Stimulated activated CD4-positive, alpha-beta T cell treated with anti-CD3 and anti-CD28 coated beads, Interleukin-12 subunit alpha, Interleukin-12 subunit beta, amount 100 ng/mL, for 24 hours (primary cell): ENCODE data around the gene MMP27.
A peak's percentile ranks its signal among the peaks of the same experiment; 100 is the strongest.

Experiments used
- DNase-seq, 2 experiments: peaks; one replicate each; pipeline ENCODE4 v3.0.0-alpha.2; 2020; ENCODE audit warnings: low read depth in 2 of 2

The MMP27 gene

DNA sequence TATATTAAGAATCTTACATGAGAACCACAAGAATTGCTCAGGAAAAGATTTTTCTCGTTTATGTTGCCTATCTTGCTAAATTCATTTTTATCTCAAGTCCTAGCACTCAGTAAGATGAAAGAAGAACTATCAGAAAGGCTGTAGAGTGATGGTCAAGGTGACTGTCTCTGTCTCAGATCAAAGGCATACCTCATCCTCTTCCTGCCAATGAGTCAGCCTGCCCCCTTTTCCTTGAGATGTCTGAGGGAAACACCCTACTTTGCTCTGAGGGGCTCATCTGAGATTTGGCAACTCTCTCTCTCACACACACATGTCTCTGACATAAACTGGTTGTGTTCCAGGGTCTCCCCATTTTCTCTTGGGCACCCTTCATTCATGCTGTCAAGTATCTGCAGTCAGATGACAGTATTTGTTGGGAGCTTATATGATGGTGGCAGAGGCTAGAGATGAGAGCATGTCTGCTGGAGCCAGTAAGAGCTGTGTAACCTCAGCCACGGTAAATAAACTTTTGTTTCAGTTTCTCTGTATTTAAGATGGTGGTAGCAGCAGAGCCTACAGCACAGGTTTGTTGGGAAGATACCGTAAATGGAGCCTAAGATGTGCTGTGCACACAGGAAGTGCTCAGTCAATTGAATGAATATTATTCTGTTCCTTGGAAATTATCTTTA lies 1.6 kb downstream of the MMP27 start:
- no peak for DNase-seq

DNA sequence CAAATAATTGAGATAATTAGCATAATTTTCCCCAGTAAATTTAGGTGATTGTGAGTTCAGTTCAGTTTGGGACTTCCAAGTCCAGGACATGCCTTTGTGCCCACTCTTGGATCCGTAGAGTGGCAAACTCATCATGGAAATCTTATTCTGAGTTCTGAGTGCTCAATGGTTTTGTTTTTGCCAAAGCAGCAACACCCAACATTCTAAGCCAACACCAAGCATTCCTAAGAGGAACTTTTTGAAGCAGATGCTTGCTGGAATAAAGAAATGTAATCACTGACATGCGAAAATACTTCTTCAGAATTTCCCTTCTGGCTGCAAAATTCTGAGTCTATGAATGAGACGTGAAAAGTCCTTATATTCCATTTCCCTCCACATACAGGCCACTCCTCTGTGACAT lies 10.4 kb downstream of the MMP27 start:
- no peak for DNase-seq

DNA sequence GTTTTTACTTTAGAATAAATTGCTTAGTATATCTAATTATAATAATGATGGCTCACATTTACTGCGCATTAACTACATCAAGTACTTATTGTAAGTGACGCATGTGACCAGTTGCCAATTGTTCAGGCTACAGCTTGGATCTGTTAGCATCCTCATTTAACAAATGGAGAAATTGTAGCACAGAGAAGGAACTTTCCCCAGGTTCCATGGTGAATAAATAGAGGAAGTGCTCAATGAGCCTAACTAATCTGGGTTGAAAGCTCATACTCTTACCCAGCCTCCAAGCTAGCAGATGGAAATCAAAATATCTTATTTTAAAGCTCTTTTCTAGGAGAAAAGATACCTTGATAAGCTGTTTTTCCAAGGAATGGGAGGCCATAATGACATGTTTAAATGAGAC lies 19.8 kb downstream of the MMP27 start:
- DNase-seq = no peak

DNA sequence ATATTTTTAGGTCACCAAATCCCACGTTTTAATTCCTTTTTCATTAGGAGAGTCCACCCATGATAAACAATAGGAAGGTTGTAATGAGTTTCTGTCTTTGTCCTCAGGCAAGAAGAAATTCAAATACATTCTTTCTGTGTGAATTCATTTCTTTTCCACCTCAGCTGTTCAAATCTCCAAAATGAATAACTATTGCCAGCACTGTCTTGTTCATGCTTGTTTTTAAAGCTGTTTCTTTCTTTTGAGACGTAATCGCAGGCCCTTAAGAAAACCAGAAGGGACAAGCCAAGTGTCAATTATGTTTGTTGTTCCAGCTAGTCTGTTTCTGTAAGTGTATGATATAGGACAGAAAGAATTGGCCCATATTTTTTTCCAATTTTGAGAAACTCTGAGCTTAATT lies 20.2 kb downstream of the MMP27 start:
- DNase-seq = no peak

DNA sequence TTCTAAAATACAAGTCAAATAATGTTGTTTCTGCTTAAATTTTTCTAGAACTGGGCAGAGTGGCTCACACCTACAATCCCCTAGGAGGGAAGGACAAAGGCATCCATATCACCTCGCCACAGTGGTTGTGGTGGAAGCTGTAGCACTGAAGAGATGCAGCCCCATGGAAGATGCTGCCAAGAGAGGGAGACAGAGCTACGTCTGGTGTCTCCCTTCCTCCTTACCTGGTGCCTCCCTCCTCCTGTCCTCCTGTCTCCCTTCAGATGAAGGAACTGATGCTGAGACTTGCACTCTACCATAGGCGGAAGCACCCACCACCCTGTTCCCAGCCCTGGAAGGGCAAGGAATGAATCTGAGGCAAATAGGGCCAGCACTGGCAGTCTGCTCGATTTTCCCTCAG lies 22.3 kb downstream of the MMP27 start:
- DNase-seq = no peak

DNA sequence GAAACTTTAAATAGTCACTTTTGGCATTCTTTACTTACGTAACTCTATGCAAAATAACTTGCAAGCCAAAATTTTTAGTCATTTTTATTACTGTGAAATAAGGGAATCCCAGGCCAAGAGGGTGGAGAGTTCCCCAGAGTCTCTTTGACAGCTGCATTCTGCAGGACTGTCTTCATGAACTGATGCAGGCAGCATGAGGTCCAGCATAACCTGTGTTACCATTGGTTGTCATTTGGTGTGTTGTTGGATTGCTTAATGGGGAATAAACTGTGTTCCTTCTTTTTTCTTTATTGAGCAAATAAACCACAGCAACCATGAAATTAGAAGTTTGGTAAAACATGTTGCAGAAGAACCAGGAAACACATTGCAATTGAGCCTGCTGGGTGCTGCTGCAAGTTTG lies 24.6 kb downstream of the MMP27 start:
- DNase-seq = no peak

DNA sequence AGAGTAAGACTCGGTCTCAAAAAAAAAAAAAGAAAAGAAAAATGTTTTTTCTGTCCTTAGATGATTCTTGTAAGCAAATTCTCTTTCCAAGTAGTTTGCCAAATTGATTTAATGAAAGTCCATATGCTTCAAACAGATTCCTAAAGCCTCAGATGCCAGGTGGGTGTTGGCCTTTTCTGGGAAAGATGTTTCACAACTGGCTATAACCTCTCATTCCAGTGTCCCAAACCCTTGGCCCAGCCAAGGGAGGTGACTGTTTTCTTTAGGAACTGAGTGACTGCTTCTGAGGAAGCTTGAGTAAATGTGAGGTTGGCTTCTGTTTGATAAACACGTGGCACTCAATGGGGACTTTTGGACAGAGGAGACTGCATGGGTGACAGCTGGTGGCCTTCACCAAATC lies 27.5 kb downstream of the MMP27 start:
- no peak for DNase-seq

DNA sequence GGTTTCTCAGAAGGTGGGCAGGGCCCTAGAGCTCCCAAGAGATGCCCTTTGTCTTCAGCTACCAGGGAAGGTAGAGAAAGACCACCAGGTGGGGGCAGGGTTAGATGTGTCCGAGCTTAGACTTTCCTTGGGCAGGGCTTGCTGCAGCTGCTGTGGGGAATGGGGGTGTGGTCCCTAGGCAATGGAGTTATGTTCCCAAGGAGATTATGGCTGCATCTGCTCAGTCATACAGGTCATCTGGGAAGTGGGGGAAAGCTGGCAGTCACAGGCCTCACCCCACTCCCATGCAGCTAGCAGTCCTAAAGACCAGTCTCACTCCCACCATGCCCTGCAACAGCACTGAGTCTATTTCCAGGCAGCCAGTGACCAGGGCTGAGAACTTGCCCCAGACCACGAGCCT lies 29.5 kb downstream of the MMP27 start:
- no peak for DNase-seq

DNA sequence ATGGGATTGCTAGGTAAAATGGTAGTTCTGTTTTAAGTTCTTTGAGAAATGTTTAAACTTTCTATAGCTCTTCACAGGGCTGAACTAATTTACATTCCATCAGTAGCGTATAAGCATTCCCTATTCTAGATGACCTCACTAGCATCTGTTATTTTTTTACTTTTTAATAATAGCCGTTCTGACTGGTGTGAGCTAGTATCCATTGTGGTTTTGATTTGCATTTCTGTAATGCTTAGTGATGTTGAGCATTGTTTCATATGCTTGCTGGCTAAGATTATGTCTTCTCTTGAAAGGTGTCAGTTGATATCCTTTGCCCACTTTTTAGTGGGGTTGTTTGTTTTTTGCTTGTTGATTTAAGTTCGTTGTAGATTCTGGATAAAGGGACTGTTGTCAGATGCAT lies 35.9 kb downstream of the MMP27 start:
- DNase-seq = no peak

DNA sequence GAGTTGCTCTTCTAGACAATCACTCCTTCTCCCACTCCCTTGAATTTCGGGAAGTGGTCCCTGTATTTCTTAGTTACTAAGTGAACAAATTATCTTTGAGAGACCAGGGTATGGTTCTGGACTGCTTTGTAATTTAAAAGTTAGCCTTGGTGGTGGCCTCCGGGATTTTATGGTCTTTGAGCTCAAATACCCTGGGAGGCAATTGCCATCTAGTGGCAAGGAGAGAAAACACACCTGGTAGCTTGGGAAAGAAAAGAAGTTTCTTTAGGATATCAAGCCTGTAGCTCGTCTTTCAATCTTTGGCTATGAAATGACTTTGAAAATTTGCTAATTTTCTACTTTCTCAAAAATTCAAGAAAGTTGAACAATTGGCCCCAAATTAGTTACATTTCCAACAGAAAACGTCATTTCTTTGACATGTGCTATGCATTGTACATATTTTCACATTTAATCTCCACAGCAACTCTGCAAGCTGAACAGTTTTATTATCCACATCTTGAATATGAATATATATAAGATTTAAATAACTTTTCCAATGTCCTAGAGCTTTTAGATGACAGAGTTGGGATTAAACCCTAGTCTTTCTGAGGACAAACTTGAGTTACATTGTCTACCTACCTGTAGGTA lies 39.1 kb downstream of the MMP27 start:
- DNase-seq = no peak

DNA sequence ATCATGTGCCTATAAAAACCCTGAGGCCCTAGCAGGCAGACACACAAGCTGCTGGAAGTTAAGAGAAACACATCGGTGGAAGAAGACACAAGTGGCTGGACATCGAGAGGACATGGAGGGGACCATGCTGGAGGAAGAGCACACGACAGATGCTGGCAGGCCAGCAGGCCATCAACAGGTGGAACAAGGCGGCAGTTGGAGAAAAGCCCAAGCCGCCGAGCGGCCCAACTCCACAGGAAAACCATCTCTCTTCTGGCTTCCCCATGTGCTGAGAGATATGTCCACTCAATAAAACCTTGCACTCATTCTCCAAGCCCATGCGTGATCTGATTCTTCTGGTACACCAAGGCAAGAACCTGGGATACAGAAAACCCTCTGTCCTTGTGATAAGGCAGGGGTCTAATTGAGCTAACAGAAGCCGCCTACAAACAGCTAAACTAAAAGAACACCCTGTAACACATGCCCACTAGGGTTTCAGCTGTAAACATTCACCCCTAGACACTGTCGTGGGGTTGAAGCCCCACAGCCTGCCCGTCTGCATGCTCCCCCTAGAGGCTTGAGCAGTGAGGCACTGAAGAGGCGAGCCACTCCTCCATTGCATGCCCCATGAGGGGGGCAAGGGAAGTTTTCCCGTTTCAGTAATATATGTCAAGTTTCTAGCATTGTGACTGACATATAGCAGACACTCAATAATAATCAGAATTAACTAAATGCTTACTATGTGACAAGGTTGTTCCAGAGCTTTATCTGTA lies 41.4 kb downstream of the MMP27 start:
- DNase-seq = peak in 1 of 2 experiments; percentile 4

DNA sequence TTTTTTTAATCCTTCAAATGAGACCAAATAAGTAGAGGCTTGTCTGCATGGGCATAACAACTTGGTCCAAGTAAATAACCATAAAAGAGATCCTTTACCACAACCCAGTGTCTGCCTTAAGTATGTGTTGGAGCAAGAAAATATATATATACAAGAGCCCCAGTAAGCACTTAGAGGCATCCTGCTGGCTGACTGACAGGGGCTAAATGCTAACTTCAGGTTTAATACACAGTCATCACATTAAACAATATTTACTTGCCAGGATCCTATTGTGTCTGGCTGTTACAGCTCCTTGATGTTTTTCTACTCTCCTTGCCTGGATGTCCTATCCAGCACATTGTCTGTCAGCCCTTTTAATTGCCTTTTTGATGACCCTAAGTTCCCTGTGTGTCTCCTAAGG lies 43.0 kb downstream of the MMP27 start:
- DNase-seq = no peak

DNA sequence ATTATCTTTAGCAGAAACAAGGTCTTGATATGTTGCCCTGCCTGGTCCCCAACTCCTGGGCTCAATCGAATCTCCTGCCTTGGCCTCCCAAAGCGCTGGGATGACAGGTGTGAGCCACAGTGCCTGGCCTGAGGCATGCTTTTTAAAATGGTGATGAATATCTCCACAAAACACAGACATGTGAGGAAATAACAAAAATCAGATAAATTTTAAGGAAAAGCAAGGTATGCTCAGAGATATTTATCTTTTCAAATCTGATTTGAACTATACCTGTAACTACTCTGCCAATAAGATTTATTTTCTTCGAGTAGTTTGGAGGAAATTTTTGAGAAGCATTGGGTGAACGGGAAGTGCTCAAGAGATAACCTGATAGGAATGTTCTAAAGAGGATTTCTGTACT lies 44.5 kb downstream of the MMP27 start:
- DNase-seq = no peak

DNA sequence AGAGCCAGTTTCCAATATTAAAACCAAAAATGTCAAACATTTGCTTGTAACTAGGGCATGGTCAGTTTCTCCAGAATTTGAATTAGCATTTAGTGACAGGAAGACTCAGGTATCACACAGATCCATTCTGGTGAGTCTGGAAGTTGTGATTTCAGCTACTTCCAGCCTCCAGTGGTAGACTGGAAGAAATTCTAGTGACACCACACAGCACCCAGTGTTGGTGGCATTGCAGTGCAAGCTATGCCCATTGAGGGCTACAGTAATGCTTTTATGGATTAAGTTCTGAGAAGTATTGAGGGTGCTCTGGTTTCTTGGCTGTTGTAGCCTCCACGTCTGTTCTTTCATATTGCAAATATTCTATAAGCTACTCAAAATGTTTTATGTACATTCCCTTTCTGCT lies 49.0 kb downstream of the MMP27 start:
- no peak for DNase-seq

DNA sequence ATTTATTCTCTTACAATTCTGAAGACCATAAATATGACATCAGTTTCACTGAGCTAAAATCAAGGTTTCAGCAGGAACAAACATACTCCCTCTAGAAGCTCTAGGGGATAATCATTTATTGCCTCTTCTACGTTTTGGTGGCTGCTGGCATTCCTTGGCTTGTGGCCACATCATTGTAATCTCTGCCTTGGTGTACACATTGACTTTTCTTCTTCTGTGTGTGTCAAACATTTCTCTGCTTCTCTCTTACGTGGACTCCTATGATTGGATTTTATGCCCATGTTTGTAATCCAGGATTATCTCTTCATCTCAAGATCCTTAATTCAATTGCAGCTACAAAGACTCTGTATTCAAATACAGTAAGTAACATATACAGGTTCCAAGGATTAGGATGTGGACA lies 50.0 kb downstream of the MMP27 start:
- DNase-seq = no peak

DNA sequence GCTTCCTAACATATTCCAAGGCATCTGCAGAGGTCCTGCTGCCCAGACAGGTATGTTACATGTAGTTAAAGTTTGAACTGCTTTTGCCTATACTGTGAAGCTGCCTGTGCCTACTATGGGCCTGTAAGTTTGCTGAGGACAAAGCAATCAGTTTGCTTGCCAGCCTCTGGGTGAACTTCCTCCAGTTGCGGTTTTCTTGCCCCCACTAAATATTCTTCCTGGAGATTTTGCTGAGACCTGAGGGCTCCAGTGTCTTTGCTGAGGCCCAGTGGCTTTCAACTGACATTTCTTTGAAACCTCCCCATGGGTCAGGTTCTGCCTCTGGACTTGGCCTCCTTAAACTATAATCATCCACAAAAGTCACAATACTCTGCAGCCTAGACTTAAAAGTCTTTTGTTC lies 50.8 kb downstream of the MMP27 start:
- no peak for DNase-seq

DNA sequence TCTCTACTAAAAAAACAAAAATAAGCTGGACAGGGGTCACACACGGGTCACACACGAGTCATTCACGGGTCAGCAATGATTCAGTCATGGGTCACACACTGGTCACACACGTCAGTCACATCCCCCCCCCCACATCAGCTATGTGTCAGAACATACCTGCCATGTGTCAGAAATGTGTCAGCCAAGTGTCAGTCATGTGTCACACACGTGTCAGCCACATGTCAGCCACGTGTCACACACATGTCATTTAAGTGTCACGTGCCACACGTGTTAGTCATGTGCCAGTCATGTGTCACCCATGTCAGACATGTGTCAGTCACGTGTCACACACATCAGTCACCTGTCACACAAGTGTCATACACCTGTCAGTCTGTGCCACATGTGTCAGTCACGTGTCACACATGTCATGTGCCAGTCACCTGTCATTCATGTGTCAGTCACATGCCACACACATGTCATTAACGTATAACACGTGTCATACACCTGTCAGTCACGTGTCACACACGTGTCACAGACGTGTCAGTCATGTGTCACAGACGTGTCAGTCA lies 51.8 kb downstream of the MMP27 start:
- no peak for DNase-seq

DNA sequence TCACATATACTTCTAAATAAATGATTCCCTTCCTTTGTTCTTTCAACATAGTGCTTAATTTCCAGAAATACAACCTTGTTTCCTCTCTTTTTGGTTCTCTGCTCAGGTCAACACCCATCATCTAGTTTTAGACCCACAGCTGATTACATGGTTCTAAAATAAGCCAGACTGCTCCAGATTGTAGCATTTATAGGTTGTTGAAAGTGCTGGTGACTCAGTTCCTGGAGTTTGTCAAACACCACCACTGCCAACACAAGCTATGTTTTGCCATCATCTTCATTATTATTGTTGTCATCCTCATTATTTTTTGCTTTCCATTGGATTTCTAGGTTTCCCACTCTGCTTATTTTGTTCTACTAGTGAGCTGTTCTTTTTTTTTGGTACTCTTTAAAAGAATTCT lies 58.1 kb downstream of the MMP27 start:
- no peak for DNase-seq

DNA sequence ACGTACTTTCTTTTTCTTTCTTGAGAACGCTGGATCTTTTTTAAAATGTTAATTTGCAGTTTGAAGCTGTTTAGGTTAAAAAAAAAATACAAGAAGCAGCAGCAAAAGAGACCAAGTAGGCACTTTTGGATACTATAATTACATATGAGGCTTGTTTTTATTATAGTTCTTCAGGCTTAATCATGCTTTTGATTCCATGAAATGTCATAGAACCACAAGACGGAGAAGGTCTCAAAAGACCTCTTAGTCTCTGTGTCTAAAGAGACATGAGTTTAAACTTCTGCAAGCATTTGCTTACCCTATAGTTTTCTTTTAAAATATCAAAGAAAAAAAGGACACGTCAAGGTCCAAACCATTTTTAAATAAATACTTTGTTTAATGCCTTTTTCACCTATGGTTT lies 61.6 kb downstream of the MMP27 start:
- no peak for DNase-seq
